HEK293 (cell line): ENCODE data around the gene ALDH2.

ENCODE experiments used
- CTCF ChIA-PET: fragments of 350-600 bp; formaldehyde crosslinking; extraction: SDS; loops from one replicate; lab custom pipeline; 2021; ENCODE audit warnings: antibody characterized with exemption; lab: Yijun Ruan, JAX
- POLR2A ChIA-PET: fragments of 300-600 bp; formaldehyde crosslinking; extraction: SDS; loops from one replicate; lab custom pipeline; 2020; ENCODE audit warnings: antibody characterized with exemption, inconsistent platforms; lab: Yijun Ruan, JAX
- H3K27ac ChIP-seq: fragments of 200-500 bp; sonication (Bioruptor generic); 2 replicates; pipeline ENCODE4 v1.5.1; 2014; ENCODE audit warnings: low read depth, low read length, control low read depth, inconsistent platforms; ENCODE audit errors: extremely low read depth
- H3K36me3 ChIP-seq, 2 experiments: fragments of 200-500 bp in 1 of 2; sonication (Bioruptor generic) in 1 of 2; 1 replicate in 1 of 2; 2 replicates in 1 of 2; pipeline ENCODE4 v1.5.1; 2014 to 2017; ENCODE audit warnings: inconsistent platforms in 2 of 2, low read length in 2 of 2; ENCODE audit not compliant: control insufficient read depth in 2 of 2, insufficient read depth in 1 of 2
- H3K4me1 ChIP-seq: fragments of 200-500 bp; sonication (Bioruptor generic); 2 replicates; pipeline ENCODE4 v1.5.1; 2014; ENCODE audit warnings: mild to moderate bottlenecking, low read length, inconsistent platforms; ENCODE audit not compliant: control insufficient read depth, insufficient read depth
- H3K4me3 ChIP-seq: 2 replicates; pipeline ENCODE4 v1.5.1; 2011; ENCODE audit warnings: low read depth, mild to moderate bottlenecking, control low read depth, low read length, moderate library complexity
- H3K9me3 ChIP-seq: fragments of 200-500 bp; sonication (Bioruptor generic); 2 replicates; pipeline ENCODE4 v1.5.1; 2014; ENCODE audit warnings: low read depth, low read length, inconsistent platforms; ENCODE audit not compliant: control insufficient read depth, insufficient read depth
- GLI2 ChIP-seq: fragments of 450-650 bp; formaldehyde crosslinking; IDR thresholded peaks from 2 replicates; pipeline ENCODE4; 2017; ENCODE audit warnings: missing biosample characterization, missing genetic modification characterization, low read depth, borderline replicate concordance
- IKZF3 ChIP-seq: fragments of 450-650 bp; IDR thresholded peaks from 2 replicates; pipeline ENCODE4 v1.5.0; 2018; ENCODE audit warnings: missing biosample characterization, mild to moderate bottlenecking, missing genetic modification characterization, moderate library complexity
- KLF10 ChIP-seq: fragments of 450-650 bp; IDR thresholded peaks from 2 replicates; pipeline ENCODE4 v1.5.1; 2018; ENCODE audit warnings: missing biosample characterization, mild to moderate bottlenecking, missing genetic modification characterization
- KLF16 ChIP-seq: fragments of 450-650 bp; formaldehyde crosslinking; IDR thresholded peaks from 2 replicates; pipeline ENCODE4 v1.5.1; 2017; ENCODE audit warnings: missing biosample characterization, missing genetic modification characterization
- ZBTB21 ChIP-seq: fragments of 450-650 bp; formaldehyde crosslinking; IDR thresholded peaks from 2 replicates; pipeline ENCODE4 v1.5.1; 2017; ENCODE audit warnings: missing biosample characterization, missing genetic modification characterization
- ZFP3 ChIP-seq: fragments of 450-650 bp; formaldehyde crosslinking; IDR thresholded peaks from 2 replicates; pipeline ENCODE4 v1.5.1; 2016; ENCODE audit warnings: low read depth, missing biosample characterization, missing genetic modification characterization
- ZNF114 ChIP-seq: fragments of 450-650 bp; formaldehyde crosslinking; IDR thresholded peaks from 2 replicates; pipeline ENCODE4 v1.5.0; 2017; ENCODE audit warnings: missing biosample characterization, missing genetic modification characterization
- ZNF132 ChIP-seq: fragments of 450-650 bp; formaldehyde crosslinking; IDR thresholded peaks from 2 replicates; pipeline ENCODE4 v1.5.1; 2017; ENCODE audit warnings: missing biosample characterization, missing genetic modification characterization, borderline replicate concordance
- ZNF202 ChIP-seq: fragments of 450-650 bp; formaldehyde crosslinking; IDR thresholded peaks from 2 replicates; pipeline ENCODE4 v1.5.1; 2016; ENCODE audit warnings: missing biosample characterization, missing genetic modification characterization, borderline replicate concordance
- ZNF223 ChIP-seq: fragments of 450-650 bp; formaldehyde crosslinking; IDR thresholded peaks from 2 replicates; pipeline ENCODE4 v1.5.1; 2016; ENCODE audit warnings: missing biosample characterization, missing genetic modification characterization
- ZNF274 ChIP-seq, 2 experiments: fragments of 200-500 bp in 1 of 2; fragments of 450-650 bp in 1 of 2; sonication (Bioruptor generic) in 1 of 2; formaldehyde crosslinking in 1 of 2; IDR thresholded peaks; 2 replicates each; pipeline versions ENCODE4 v1.5.1 to v1.6.1; 2014 to 2016; ENCODE audit warnings: borderline replicate concordance in 1 of 2, inconsistent platforms in 1 of 2, low read length in 1 of 2, missing biosample characterization in 1 of 2, missing genetic modification characterization in 1 of 2
- ZNF324 ChIP-seq: fragments of 450-650 bp; formaldehyde crosslinking; IDR thresholded peaks from 2 replicates; pipeline ENCODE4 v1.5.1; 2016; ENCODE audit warnings: missing biosample characterization, missing genetic modification characterization
- ZNF394 ChIP-seq: fragments of 450-650 bp; formaldehyde crosslinking; IDR thresholded peaks from 2 replicates; pipeline ENCODE4 v1.5.1; 2016; ENCODE audit warnings: missing biosample characterization, missing genetic modification characterization, mild to moderate bottlenecking, moderate library complexity, borderline replicate concordance
- ZNF416 ChIP-seq: fragments of 450-650 bp; formaldehyde crosslinking; IDR thresholded peaks from 2 replicates; pipeline ENCODE4 v1.5.1; 2016; ENCODE audit warnings: missing biosample characterization, missing genetic modification characterization
- ZNF571 ChIP-seq: fragments of 450-650 bp; formaldehyde crosslinking; IDR thresholded peaks from 2 replicates; pipeline ENCODE4 v1.5.0; 2017; ENCODE audit warnings: missing biosample characterization, missing genetic modification characterization
- ZNF747 ChIP-seq: fragments of 450-650 bp; formaldehyde crosslinking; IDR thresholded peaks from 2 replicates; pipeline ENCODE4 v1.5.1; 2016; ENCODE audit warnings: missing biosample characterization, missing genetic modification characterization
- ZSCAN23 ChIP-seq: fragments of 450-650 bp; formaldehyde crosslinking; IDR thresholded peaks from 2 replicates; pipeline ENCODE4 v1.5.1; 2016; ENCODE audit warnings: missing biosample characterization, missing genetic modification characterization
- TF ChIP-seq, protein P1 (sequence below): fragments of 450-650 bp; formaldehyde crosslinking; IDR thresholded peaks from 2 replicates; pipeline ENCODE4 v1.5.1; 2016; ENCODE audit warnings: missing biosample characterization, missing genetic modification characterization, low read depth
- TF ChIP-seq, protein P2 (sequence below): fragments of 450-650 bp; formaldehyde crosslinking; IDR thresholded peaks from 2 replicates; pipeline ENCODE4 v1.5.1; 2017; ENCODE audit warnings: missing biosample characterization, missing genetic modification characterization
- TF ChIP-seq, protein P3 (sequence below): fragments of 450-650 bp; formaldehyde crosslinking; IDR thresholded peaks from 2 replicates; pipeline ENCODE4 v1.5.1; 2017; ENCODE audit warnings: missing biosample characterization, missing genetic modification characterization
- TF ChIP-seq, protein P4 (sequence below): fragments of 450-650 bp; formaldehyde crosslinking; IDR thresholded peaks from 2 replicates; pipeline ENCODE4 v1.5.0; 2017; ENCODE audit warnings: missing biosample characterization, missing genetic modification characterization, borderline replicate concordance
- TF ChIP-seq, protein P5 (sequence below): fragments of 450-650 bp; formaldehyde crosslinking; IDR thresholded peaks from 2 replicates; pipeline ENCODE4 v1.5.1; 2016; ENCODE audit warnings: missing biosample characterization, missing genetic modification characterization
- TF ChIP-seq, protein P6 (sequence below): fragments of 450-650 bp; formaldehyde crosslinking; IDR thresholded peaks from 2 replicates; pipeline ENCODE4 v1.5.1; 2017; ENCODE audit warnings: missing biosample characterization, mild to moderate bottlenecking, missing genetic modification characterization, moderate library complexity

The ALDH2 gene

DNA sequence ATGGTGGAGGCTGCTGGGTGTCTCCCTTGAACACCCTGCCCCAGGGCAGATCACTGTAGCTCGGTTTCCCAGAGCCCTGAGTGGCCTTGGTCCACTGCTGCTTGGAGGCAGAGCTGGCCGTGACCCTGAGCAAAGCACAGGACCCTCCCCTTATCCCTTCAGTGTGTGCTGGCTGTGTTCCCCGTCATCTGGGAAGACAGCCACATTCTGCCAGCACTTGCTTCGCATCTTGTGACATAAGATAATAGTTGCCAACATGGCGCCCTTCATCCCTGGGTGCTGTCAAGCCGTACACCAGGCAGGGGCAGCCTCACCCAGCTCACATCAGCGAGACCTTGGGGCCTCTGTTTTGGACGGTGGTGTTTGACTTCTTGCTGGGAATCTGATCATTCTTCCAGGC, 12.1 kb upstream of the ALDH2 start:
- CTCF ChIA-PET = interaction anchor here (0.8 to 4.7 kb wide), 5 partner anchors 8 to 371 kb away, joined by 3 to 55 read pairs (median 3); partner anchors contain the start of gene TRAFD1
- TF ChIP-seq ZFP3 (tag by site-specific recombination) = no peak
- TF ChIP-seq, protein P1, sequence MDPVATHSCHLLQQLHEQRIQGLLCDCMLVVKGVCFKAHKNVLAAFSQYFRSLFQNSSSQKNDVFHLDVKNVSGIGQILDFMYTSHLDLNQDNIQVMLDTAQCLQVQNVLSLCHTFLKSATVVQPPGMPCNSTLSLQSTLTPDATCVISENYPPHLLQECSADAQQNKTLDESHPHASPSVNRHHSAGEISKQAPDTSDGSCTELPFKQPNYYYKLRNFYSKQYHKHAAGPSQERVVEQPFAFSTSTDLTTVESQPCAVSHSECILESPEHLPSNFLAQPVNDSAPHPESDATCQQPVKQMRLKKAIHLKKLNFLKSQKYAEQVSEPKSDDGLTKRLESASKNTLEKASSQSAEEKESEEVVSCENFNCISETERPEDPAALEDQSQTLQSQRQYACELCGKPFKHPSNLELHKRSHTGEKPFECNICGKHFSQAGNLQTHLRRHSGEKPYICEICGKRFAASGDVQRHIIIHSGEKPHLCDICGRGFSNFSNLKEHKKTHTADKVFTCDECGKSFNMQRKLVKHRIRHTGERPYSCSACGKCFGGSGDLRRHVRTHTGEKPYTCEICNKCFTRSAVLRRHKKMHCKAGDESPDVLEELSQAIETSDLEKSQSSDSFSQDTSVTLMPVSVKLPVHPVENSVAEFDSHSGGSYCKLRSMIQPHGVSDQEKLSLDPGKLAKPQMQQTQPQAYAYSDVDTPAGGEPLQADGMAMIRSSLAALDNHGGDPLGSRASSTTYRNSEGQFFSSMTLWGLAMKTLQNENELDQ = no peak
- TF ChIP-seq, protein P2, sequence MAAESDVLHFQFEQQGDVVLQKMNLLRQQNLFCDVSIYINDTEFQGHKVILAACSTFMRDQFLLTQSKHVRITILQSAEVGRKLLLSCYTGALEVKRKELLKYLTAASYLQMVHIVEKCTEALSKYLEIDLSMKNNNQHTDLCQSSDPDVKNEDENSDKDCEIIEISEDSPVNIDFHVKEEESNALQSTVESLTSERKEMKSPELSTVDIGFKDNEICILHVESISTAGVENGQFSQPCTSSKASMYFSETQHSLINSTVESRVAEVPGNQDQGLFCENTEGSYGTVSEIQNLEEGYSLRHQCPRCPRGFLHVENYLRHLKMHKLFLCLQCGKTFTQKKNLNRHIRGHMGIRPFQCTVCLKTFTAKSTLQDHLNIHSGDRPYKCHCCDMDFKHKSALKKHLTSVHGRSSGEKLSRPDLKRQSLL (tag by site-specific recombination) = no peak
- TF ChIP-seq, all 188 proteins: peak for 0
- peaks cover 4 to 20% of the 10 kb centered on the region in 2 experiments; a peak in 2 of 3 replicates for H3K36me3 ChIP-seq
- no peaks in the 10 kb centered on the region for H3K4me1 ChIP-seq
- no peaks in the 10 kb centered on the region for H3K9me3 ChIP-seq
- H3K4me3 ChIP-seq = no peak overlapping the region
- no peak overlapping the region for H3K27ac ChIP-seq
- POLR2A ChIA-PET = interaction anchor here (1.0 kb wide), 1 partner anchor 60 kb away, joined by 3 read pairs; no protein-coding TSS in a partner anchor

DNA sequence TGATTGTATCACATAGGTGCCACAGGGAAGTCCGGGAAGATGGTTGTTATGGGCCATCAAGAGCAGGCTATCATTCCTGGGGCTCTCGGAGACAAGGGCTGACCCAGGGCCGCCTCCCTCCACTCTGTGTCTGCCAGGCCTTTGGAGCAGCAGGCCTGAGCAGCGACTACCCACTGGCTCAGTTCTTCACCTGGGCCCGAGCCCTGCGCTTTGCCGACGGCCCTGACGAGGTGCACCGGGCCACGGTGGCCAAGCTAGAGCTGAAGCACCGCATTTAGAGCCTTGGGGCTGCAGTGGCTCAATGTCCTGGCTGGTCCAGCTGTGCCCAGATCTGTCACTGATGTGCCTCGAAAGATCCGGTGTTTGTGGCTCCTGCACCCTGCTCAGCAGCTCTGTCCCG, 10.5 kb upstream of the ALDH2 start:
- Histone ChIP-seq H3K4me1 (no peaks in the 10 kb centered on the region), H3K4me3 (no peak overlapping the region)
- no peak for TF ChIP-seq ZNF416
- TF ChIP-seq ZNF202 (tag by site-specific recombination) = no peak
- TF ChIP-seq ZNF324 (tag by site-specific recombination) = no peak
- TF ChIP-seq ZNF223 (tag by site-specific recombination) = no peak
- TF ChIP-seq ZNF132 (tag by site-specific recombination) = no peak
- TF ChIP-seq, protein P3, sequence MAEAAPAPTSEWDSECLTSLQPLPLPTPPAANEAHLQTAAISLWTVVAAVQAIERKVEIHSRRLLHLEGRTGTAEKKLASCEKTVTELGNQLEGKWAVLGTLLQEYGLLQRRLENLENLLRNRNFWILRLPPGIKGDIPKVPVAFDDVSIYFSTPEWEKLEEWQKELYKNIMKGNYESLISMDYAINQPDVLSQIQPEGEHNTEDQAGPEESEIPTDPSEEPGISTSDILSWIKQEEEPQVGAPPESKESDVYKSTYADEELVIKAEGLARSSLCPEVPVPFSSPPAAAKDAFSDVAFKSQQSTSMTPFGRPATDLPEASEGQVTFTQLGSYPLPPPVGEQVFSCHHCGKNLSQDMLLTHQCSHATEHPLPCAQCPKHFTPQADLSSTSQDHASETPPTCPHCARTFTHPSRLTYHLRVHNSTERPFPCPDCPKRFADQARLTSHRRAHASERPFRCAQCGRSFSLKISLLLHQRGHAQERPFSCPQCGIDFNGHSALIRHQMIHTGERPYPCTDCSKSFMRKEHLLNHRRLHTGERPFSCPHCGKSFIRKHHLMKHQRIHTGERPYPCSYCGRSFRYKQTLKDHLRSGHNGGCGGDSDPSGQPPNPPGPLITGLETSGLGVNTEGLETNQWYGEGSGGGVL = no peak
- TF ChIP-seq ZNF274 (IDR thresholded peaks at IDR 0.05; ENCODE audit: low read length) = no peak
- TF ChIP-seq ZNF274 (tag by site-specific recombination; IDR thresholded peaks at IDR 0.05; ENCODE audit: borderline replicate concordance) = no peak
- no peak for TF ChIP-seq GLI2 (tag by site-specific recombination)
- no peak for TF ChIP-seq ZSCAN23 (tag by site-specific recombination)
- TF ChIP-seq ZNF747 (tag by site-specific recombination) = no peak
- TF ChIP-seq, protein P4, sequence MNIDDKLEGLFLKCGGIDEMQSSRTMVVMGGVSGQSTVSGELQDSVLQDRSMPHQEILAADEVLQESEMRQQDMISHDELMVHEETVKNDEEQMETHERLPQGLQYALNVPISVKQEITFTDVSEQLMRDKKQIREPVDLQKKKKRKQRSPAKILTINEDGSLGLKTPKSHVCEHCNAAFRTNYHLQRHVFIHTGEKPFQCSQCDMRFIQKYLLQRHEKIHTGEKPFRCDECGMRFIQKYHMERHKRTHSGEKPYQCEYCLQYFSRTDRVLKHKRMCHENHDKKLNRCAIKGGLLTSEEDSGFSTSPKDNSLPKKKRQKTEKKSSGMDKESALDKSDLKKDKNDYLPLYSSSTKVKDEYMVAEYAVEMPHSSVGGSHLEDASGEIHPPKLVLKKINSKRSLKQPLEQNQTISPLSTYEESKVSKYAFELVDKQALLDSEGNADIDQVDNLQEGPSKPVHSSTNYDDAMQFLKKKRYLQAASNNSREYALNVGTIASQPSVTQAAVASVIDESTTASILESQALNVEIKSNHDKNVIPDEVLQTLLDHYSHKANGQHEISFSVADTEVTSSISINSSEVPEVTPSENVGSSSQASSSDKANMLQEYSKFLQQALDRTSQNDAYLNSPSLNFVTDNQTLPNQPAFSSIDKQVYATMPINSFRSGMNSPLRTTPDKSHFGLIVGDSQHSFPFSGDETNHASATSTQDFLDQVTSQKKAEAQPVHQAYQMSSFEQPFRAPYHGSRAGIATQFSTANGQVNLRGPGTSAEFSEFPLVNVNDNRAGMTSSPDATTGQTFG = no peak
- TF ChIP-seq KLF16 (tag by site-specific recombination) = no peak
- TF ChIP-seq, protein P5, sequence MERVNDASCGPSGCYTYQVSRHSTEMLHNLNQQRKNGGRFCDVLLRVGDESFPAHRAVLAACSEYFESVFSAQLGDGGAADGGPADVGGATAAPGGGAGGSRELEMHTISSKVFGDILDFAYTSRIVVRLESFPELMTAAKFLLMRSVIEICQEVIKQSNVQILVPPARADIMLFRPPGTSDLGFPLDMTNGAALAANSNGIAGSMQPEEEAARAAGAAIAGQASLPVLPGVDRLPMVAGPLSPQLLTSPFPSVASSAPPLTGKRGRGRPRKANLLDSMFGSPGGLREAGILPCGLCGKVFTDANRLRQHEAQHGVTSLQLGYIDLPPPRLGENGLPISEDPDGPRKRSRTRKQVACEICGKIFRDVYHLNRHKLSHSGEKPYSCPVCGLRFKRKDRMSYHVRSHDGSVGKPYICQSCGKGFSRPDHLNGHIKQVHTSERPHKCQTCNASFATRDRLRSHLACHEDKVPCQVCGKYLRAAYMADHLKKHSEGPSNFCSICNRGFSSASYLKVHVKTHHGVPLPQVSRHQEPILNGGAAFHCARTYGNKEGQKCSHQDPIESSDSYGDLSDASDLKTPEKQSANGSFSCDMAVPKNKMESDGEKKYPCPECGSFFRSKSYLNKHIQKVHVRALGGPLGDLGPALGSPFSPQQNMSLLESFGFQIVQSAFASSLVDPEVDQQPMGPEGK (tag by site-specific recombination) = no peak
- TF ChIP-seq KLF10 (tag by site-specific recombination) = no peak
- TF ChIP-seq ZNF114 (tag by site-specific recombination) = no peak
- TF ChIP-seq ZBTB21 = no peak
- TF ChIP-seq ZNF394 = no peak
- no peak for TF ChIP-seq IKZF3 (tag by site-specific recombination)
- TF ChIP-seq ZNF571 (tag by site-specific recombination) = no peak
- TF ChIP-seq, protein P6, sequence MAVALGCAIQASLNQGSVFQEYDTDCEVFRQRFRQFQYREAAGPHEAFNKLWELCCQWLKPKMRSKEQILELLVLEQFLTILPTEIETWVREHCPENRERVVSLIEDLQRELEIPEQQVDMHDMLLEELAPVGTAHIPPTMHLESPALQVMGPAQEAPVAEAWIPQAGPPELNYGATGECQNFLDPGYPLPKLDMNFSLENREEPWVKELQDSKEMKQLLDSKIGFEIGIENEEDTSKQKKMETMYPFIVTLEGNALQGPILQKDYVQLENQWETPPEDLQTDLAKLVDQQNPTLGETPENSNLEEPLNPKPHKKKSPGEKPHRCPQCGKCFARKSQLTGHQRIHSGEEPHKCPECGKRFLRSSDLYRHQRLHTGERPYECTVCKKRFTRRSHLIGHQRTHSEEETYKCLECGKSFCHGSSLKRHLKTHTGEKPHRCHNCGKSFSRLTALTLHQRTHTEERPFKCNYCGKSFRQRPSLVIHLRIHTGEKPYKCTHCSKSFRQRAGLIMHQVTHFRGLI = no peak
- TF ChIP-seq, all 188 proteins: peak for 0
- H3K9me3 ChIP-seq = no peaks in the 10 kb centered on the region
- no peak overlapping the region for H3K27ac ChIP-seq
- H3K36me3 ChIP-seq = peaks cover 3 to 20% of the 10 kb centered on the region in 2 experiments; a peak in 2 of 3 replicates
- POLR2A ChIA-PET = no interaction called here
- CTCF ChIA-PET = no interaction called here
